K562 (cell line): ENCODE data around the gene GSTA4. TPM values are rescaled to one million over a fixed set of nuclear protein-coding genes. Genes with fewer than 3 reads are reported as not detected.
A peak's percentile ranks its signal among the peaks of the same experiment; 100 is the strongest.

ENCODE experiments used
- CLOCK ChIP-seq: fragments of 250-450 bp; sonication (Bioruptor Pico); IDR thresholded peaks from 2 replicates; pipeline ENCODE4 v1.4.0; 2020; ENCODE audit warnings: mild to moderate bottlenecking, moderate library complexity, borderline replicate concordance
- EHMT2 ChIP-seq: fragments of 450-650 bp; IDR thresholded peaks from 2 replicates; pipeline ENCODE4 v1.6.1; 2018; ENCODE audit warnings: antibody characterized with exemption
- FOXK2 ChIP-seq, 2 experiments: fragments of 450-650 bp; IDR thresholded peaks in 1 of 2; conservative IDR thresholded peaks in 1 of 2; 2 replicates each; pipeline ENCODE4 v1.6.1; 2016; ENCODE audit warnings: low read depth in 2 of 2, mild to moderate bottlenecking in 1 of 2
- KDM1A ChIP-seq, 2 experiments: fragments of 450-650 bp; IDR thresholded peaks; 2 replicates each; pipeline ENCODE4 v1.6.1; 2016; ENCODE audit warnings: mild to moderate bottlenecking in 2 of 2
- KLF16 ChIP-seq: IDR thresholded peaks from 2 replicates; pipeline ENCODE4 v1.6.1; 2016; ENCODE audit warnings: antibody characterized with exemption
- MAFF ChIP-seq: IDR thresholded peaks from 2 replicates; pipeline ENCODE4 v1.6.1; 2012; ENCODE audit warnings: low read length, improper control_type of control experiment
- MEIS2 ChIP-seq: fragments of 450-650 bp; IDR thresholded peaks from 2 replicates; pipeline ENCODE4 v1.6.1; 2014; ENCODE audit warnings: mild to moderate bottlenecking; ENCODE audit not compliant: partially characterized antibody
- MTA2 ChIP-seq: fragments of 450-650 bp; IDR thresholded peaks from 2 replicates; pipeline ENCODE4 v1.6.1; 2016; ENCODE audit warnings: low read depth
- NBN ChIP-seq: fragments of 450-650 bp; IDR thresholded peaks from 2 replicates; pipeline ENCODE4 v1.6.1; 2016; ENCODE audit warnings: low read depth, mild to moderate bottlenecking
- PCBP2 ChIP-seq: fragments of 200-400 bp; formaldehyde crosslinking; IDR thresholded peaks from 2 replicates; pipeline ENCODE4 v1.6.1; 2018; ENCODE audit warnings: low read length, low read depth, mild to moderate bottlenecking, moderate library complexity; ENCODE audit not compliant: poor library complexity, severe bottlenecking
- RNF219 ChIP-seq: fragments of 250-450 bp; sonication (Bioruptor Pico); IDR thresholded peaks from 2 replicates; pipeline ENCODE4 v1.5.0; 2022; ENCODE audit warnings: mild to moderate bottlenecking
- TEAD4 ChIP-seq, 2 experiments: sonication (generic) in 1 of 2; formaldehyde crosslinking in 1 of 2; IDR thresholded peaks; 2 replicates each; pipeline versions ENCODE4 v1.6.1 to v1.8.0; 2012 to 2022; ENCODE audit warnings: borderline replicate concordance in 1 of 2, inconsistent platforms in 1 of 2, low read length in 1 of 2, mild to moderate bottlenecking in 1 of 2, missing genetic modification reagents in 1 of 2
- ZNF217 ChIP-seq: sonication (generic); formaldehyde crosslinking; IDR thresholded peaks from 2 replicates; pipeline ENCODE4 v1.8.0; 2022; ENCODE audit warnings: mild to moderate bottlenecking, missing genetic modification reagents
- ZNF75A ChIP-seq: fragments of 450-650 bp; formaldehyde crosslinking; IDR thresholded peaks from 2 replicates; pipeline ENCODE4 v1.4.0; 2020; ENCODE audit warnings: mild to moderate bottlenecking
- ZNF766 ChIP-seq: fragments of 200-800 bp; sonication (Bioruptor generic); conservative IDR thresholded peaks from 2 replicates; pipeline ENCODE4 v1.6.1; 2016; ENCODE audit warnings: missing genetic modification characterization, missing compliant biosample characterization
- polyA plus RNA-seq, 8 experiments: library from polyadenylated mRNA; depleted of rRNA in 4 of 8; stranded (reverse) in 5 of 8; unstranded in 3 of 8; fragments of >200 nt; fragmentation: Nextera tagmentation in 2 of 8; fragmentation: Illumina TruSeq in 1 of 8; extraction: Ambion mirVana in 2 of 8; extraction: Trizol in 1 of 8; gene quantifications; 2 replicates each; pipeline versions ENCODE4 v1.2.1 to v1.2.3, GENCODE V29; 2011 to 2014; ENCODE audit warnings: inconsistent platforms in 1 of 8, missing spikeins in 1 of 8
- total RNA-seq, 7 experiments: library from RNA; depleted of rRNA in 6 of 7; stranded (reverse); fragments of >200 nt in 6 of 7; fragmentation: Illumina TruSeq in 2 of 7; extraction: Trizol in 2 of 7; gene quantifications; 2 replicates each; pipeline versions ENCODE4 v1.2.1 to v1.2.3, GENCODE V29; 2011 to 2021; ENCODE audit warnings: low replicate concordance in 1 of 7

The GSTA4 gene
- total and polyA plus RNA-seq, 9 of the 15 experiments (the other 6 are each of a cell fraction or from before 2014, with no cell fraction given): 0.89 to 4.0 (median 2.0) TPM

GRCh38 chr6:53020005-53020744, 25.1 kb upstream of the GSTA4 start (continued):
- TF ChIP-seq PCBP2 (no peak), KLF16 (peak; percentile 68), KDM1A (IDR thresholded peaks at IDR 0.05) (0 out of 4 replicates have a peak, but pooled peaks of 1 of the 2 experiments have one; percentile 32), MEIS2 (peak; percentile 77), NBN (no peak; the same call in 1 of the 2 replicates), EHMT2 (0 out of 2 replicates have a peak, but pooled peaks have one; percentile 18), FOXK2 (conservative IDR thresholded peaks at IDR 0.05 in 1 of 2, IDR thresholded peaks at IDR 0.05 in 1 of 2; ENCODE audit: low read depth in 2 of 2) (peak; percentile 31 to 69; a peak in 2 of 4 replicates), CLOCK (CRISPR knock-in tag) (no peak), RNF219 (CRISPR knock-in tag) (no peak), ZNF766 (CRISPR knock-in tag) (0 out of 2 replicates have a peak, but pooled peaks have one; percentile 51), TEAD4 (IDR thresholded peaks at IDR 0.05; ENCODE audit: low read length) (peak; percentile 72), TEAD4 (CRISPR knock-in tag; IDR thresholded peaks at IDR 0.05; ENCODE audit: borderline replicate concordance) (no peak), MAFF (peak; percentile 62), ZNF75A (CRISPR knock-in tag) (no peak), MTA2 (no peak), ZNF217 (CRISPR knock-in tag) (no peak)
